Lung (tissue), 12 donors: Measurements from ENCODE around the gene ADAMTSL2. TPM values are rescaled to one million over a fixed set of nuclear protein-coding genes. Genes with fewer than 3 reads are reported as not detected.

Source experiments
- ATAC-seq: fragments of 200-7000 bp; cut with Tn5 transposase; one replicate; pipeline ENCODE4 v1.9.1; 2020; ENCODE audit warnings: moderate number of reproducible peaks; ENCODE audit not compliant: insufficient read depth, low FRiP score
- DNase-seq, 3 donors: peaks; one replicate each; pipeline ENCODE4 v3.0.0-alpha.2; 2013 to 2017
- H3K27ac ChIP-seq, 2 donors: one replicate each; pipeline ENCODE4 v1.5.1; 2013; ENCODE audit warnings: mild to moderate bottlenecking in 2 of 2, moderate library complexity in 2 of 2, control low read depth in 1 of 2, inconsistent platforms in 1 of 2, low read depth in 1 of 2, low read length in 1 of 2
- H3K27me3 ChIP-seq, 3 donors: one replicate each; pipeline ENCODE4 v1.5.1; 2013; ENCODE audit warnings: low read length in 2 of 3; ENCODE audit not compliant: control insufficient read depth in 3 of 3, insufficient read depth in 3 of 3
- H3K36me3 ChIP-seq, 4 donors: one replicate each; pipeline ENCODE4 v1.5.1; 2013; ENCODE audit warnings: low read length in 4 of 4, mild to moderate bottlenecking in 1 of 4, moderate library complexity in 1 of 4; ENCODE audit not compliant: control insufficient read depth in 4 of 4, insufficient read depth in 4 of 4
- H3K4me1 ChIP-seq, 5 donors: one replicate each; pipeline ENCODE4 v1.5.1; 2013; ENCODE audit warnings: low read length in 5 of 5, mild to moderate bottlenecking in 2 of 5, moderate library complexity in 1 of 5; ENCODE audit not compliant: control insufficient read depth in 5 of 5, insufficient read depth in 5 of 5
- H3K4me3 ChIP-seq: one replicate; pipeline ENCODE4 v1.5.1; 2013; ENCODE audit warnings: mild to moderate bottlenecking, control low read depth, moderate library complexity
- H3K9ac ChIP-seq, 2 donors: one replicate each; pipeline ENCODE4 v1.5.1; 2013; ENCODE audit warnings: low read length in 2 of 2, control low read depth in 1 of 2; ENCODE audit not compliant: insufficient read depth in 1 of 2
- H3K9me3 ChIP-seq, 4 donors: one replicate each; pipeline ENCODE4 v1.5.1; 2013; ENCODE audit warnings: low read length in 3 of 4, mild to moderate bottlenecking in 1 of 4, moderate library complexity in 1 of 4; ENCODE audit not compliant: control insufficient read depth in 4 of 4, insufficient read depth in 3 of 4
- WGBS, 2 donors: extraction: QIAGEN DNeasy Blood & Tissue Kit; methylation state at CpG; one replicate each; pipeline ENCODE4 v1.1.7; 2013; 5-methylcytosine and 5-hydroxymethylcytosine counted together
- polyA plus RNA-seq, 2 donors: library from polyadenylated mRNA; stranded (reverse); fragments of 200-250 nt; gene quantifications; one replicate each; pipeline ENCODE4 v1.2.1, GENCODE V29; 2013
- total RNA-seq, 2 donors: library from RNA; depleted of rRNA in 1 of 2; stranded (reverse); fragments of >200 nt in 1 of 2; gene quantifications; one replicate each; pipeline ENCODE4 v1.2.1, GENCODE V29; 2014 to 2021
- TF ChIP-seq, protein P1 (sequence below): IDR thresholded peaks from 2 replicates; pipeline ENCODE4 v1.5.1; 2012; ENCODE audit warnings: mild to moderate bottlenecking; ENCODE audit errors: control extremely low read depth, extremely low read depth
- donor health status: control.
- donor health status: control.
- donor health status: Bipolar disorder and iron deficiency.
- donor health status: healthy.
- donor health status: DM: yes; HTN: yes; CAD: no.

The ADAMTSL2 gene
- total and polyA plus RNA-seq, 4 donors: 6.4 to 20.6 (median 10.1) TPM

DNA sequence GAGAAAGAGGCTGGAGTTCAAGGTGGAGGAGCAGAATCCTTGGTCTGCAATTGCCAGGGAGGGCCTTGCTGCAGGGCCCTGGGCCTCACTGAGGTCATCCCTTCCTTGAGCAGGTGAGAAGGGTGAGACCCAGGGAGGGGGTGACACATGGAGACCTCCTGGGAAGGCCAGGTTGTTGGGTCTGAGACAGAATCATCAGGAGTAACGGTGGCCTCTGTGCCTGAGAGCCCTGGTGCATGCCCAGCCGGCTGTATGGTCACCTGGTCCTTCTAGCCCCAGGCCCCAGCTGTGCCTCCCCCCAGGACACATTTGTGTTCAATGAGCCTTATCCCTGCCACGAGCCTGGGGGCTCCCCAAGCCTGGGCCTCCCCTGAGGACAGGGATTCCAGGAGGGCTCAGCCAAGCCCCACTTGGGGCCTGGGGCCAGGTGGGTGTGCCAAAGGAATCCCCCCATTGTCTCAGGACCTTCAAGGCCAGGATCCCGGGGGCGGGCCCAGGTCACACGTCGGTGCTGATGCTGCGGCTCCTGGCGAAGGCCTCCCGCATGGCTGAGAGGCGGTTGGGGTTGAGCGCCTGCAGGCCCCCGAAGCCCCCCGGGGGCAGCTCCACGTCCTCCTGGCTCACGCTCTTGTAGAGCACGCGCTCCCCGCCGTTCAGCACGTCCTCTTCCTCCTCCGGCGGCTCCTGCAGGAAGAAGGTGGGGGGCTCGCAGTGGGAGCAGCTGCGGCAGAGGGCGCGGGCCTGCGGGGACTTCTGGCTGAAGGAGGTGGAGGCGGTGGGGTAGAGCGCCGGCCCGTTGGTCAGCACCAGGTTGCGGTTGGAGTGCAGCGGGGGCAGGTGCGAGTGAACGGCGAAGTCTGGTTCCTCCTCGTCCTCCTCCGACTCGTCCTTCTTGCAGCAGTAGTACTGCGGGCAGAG lies 44.3 kb downstream of the ADAMTSL2 start:
- Histone ChIP-seq H3K9me3 (no peaks in the 10 kb centered on the region), H3K9ac (no peak overlapping the region), H3K4me3 (no peak overlapping the region), H3K4me1 (peaks cover 0 to 67% (median 17%) of the 10 kb centered on the region in 5 donors), H3K27ac (no peak overlapping the region), H3K27me3 (peaks cover 0 to 13% (median 0%) of the 10 kb centered on the region in 3 donors), H3K36me3 (no peaks in the 10 kb centered on the region)
- WGBS, 2 donors: 40 to 53% methylated on average over 32 to 41 of the region's 41 CpGs
- peak in 1 of 3 donors; percentile 24 for DNase-seq
- no peak for ATAC-seq
- TF ChIP-seq, protein P1, sequence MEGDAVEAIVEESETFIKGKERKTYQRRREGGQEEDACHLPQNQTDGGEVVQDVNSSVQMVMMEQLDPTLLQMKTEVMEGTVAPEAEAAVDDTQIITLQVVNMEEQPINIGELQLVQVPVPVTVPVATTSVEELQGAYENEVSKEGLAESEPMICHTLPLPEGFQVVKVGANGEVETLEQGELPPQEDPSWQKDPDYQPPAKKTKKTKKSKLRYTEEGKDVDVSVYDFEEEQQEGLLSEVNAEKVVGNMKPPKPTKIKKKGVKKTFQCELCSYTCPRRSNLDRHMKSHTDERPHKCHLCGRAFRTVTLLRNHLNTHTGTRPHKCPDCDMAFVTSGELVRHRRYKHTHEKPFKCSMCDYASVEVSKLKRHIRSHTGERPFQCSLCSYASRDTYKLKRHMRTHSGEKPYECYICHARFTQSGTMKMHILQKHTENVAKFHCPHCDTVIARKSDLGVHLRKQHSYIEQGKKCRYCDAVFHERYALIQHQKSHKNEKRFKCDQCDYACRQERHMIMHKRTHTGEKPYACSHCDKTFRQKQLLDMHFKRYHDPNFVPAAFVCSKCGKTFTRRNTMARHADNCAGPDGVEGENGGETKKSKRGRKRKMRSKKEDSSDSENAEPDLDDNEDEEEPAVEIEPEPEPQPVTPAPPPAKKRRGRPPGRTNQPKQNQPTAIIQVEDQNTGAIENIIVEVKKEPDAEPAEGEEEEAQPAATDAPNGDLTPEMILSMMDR: no peak

DNA sequence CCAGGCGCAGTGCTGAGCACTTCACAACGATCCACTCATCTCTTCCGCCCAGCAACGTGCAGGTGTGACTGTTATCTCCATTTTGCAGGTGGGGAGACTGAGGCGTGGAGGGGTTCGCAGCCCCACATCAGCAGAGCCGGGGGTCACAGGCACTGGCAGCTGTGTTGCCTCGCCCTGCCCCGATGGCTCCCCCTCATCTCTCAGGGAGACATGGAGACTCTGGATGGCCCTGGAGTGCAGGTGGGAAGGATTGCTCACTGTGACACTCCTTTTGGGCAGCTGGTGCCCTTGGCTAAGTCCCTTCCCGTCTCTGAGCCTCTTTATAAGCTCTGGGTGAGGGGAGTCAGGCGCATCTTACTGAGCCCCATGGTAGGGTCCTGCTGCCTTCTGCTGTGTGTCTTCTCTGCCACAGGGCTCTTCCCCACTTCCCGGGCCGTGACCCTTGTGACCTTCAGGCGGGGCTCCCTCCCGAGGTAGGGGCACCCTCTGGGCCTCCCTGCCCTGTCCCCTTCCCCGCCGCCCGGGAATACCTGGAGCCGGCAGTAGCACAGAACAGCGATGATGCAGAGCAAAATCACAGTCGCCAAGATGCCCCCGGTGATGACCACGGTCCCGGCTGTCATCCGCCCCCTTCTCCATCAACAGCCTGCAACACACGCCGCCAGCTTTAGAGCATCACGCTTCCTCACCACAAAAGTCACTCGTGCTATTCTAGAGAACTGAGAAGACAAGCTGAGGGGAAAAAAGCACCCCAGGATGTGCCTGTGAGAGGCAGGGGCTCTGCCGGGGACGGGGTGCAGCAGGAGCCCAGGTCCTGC lies 45.3 kb downstream of the ADAMTSL2 start:
- Histone ChIP-seq H3K9ac (no peak overlapping the region), H3K36me3 (no peaks in the 10 kb centered on the region), H3K27me3 (peaks cover 0 to 13% (median 0%) of the 10 kb centered on the region in 3 donors), H3K9me3 (no peaks in the 10 kb centered on the region), H3K27ac (no peak overlapping the region), H3K4me3 (no peak overlapping the region), H3K4me1 (peaks cover 0 to 75% (median 21%) of the 10 kb centered on the region in 5 donors)
- ATAC-seq (no peak), DNase-seq (no peak)
- TF ChIP-seq, protein P1: no peak
- 79 to 82% methylated on average over 31 of the region's 31 CpGs for WGBS, 2 donors

DNA sequence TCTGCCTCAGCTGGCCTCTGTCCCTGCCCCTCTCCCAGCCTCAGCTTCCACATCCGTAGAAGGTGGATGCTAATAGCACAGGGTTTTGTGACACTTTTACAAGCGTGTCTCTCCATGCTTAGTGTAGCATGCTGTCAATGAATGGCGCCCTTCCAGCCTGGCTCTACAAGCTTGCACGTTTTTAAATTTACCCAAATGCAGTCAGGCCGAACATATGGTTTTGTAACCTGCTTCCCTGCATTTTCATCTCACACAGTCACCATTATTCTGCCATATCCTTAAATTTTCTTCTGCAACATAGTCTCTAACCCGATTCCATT lies 45.9 kb downstream of the ADAMTSL2 start:
- H3K36me3 ChIP-seq: no peaks in the 10 kb centered on the region
- no peak overlapping the region for H3K27ac ChIP-seq
- 76 to 92% methylated on average over 6 of the region's 6 CpGs for WGBS, 2 donors
- H3K4me3 ChIP-seq: no peak overlapping the region
- DNase-seq (peak in 1 of 3 donors; percentile 47), ATAC-seq (no peak)
- H3K4me1 ChIP-seq: peaks cover 0 to 75% (median 21%) of the 10 kb centered on the region in 5 donors
- peaks cover 0 to 13% (median 0%) of the 10 kb centered on the region in 3 donors for H3K27me3 ChIP-seq
- H3K9ac ChIP-seq: no peak overlapping the region
- peaks cover 0 to under 1% (median 0%) of the 10 kb centered on the region in 4 donors for H3K9me3 ChIP-seq
- TF ChIP-seq, protein P1: no peak
